Panc1 (cell line): ENCODE data around the gene NCAM1. TPM values are rescaled to one million over a fixed set of nuclear protein-coding genes. Genes with fewer than 3 reads are reported as not detected.

Experiments used
- ATAC-seq: fragments of 200-7000 bp; cut with Tn5 transposase; 2 replicates; pipeline ENCODE4 v1.9.1; 2020; ENCODE audit warnings: mild to moderate bottlenecking, moderate library complexity
- BruUV-seq: library from RNA; stranded (reverse); fragments of 400-500 nt; replicated peaks from 2 replicates; lab custom pipeline; 2021; lab: Mats Ljungman, UMichigan
- CTCF ChIA-PET: fragments of 300-600 bp; sonication (Branson Sonifier 250); formaldehyde crosslinking; loops from one replicate; lab custom pipeline; 2022; ENCODE audit warnings: antibody characterized with exemption; lab: Charles Lee
- POLR2A ChIA-PET: fragments of 300-600 bp; sonication (Branson Sonifier 250); formaldehyde crosslinking; loops from one replicate; lab custom pipeline; 2022; ENCODE audit warnings: antibody characterized with exemption; lab: Charles Lee
- DNase-seq: peaks from one replicate; pipeline ENCODE4 v3.0.0-alpha.2; 2010; ENCODE audit warnings: low read depth, low spot score
- H3K27ac ChIP-seq: 2 replicates; pipeline ENCODE4 v1.5.1; 2011; ENCODE audit warnings: mild to moderate bottlenecking, low read length, inconsistent platforms
- H3K27me3 ChIP-seq: fragments of 200-500 bp; sonication (Bioruptor generic); 2 replicates; pipeline ENCODE4 v1.6.0; 2014; ENCODE audit warnings: low read length, inconsistent platforms; ENCODE audit not compliant: control insufficient read depth, insufficient read depth
- H3K36me3 ChIP-seq: fragments of 200-500 bp; sonication (Bioruptor generic); 2 replicates; pipeline ENCODE4 v1.5.1; 2014; ENCODE audit warnings: inconsistent platforms, mild to moderate bottlenecking, low read length, moderate library complexity; ENCODE audit not compliant: control insufficient read depth, insufficient read depth
- H3K4me1 ChIP-seq: 2 replicates; pipeline ENCODE4 v1.5.1; 2011; ENCODE audit warnings: inconsistent platforms, mild to moderate bottlenecking, low read length, moderate library complexity; ENCODE audit not compliant: control insufficient read depth, insufficient read depth
- H3K4me3 ChIP-seq, 2 experiments: 2 replicates each; pipeline ENCODE4 v1.5.1; 2011 to 2012; ENCODE audit warnings: low read depth in 2 of 2, low read length in 2 of 2, mild to moderate bottlenecking in 2 of 2, inconsistent platforms in 1 of 2, moderate library complexity in 1 of 2
- H3K9me3 ChIP-seq: fragments of 200-500 bp; sonication (Bioruptor generic); 2 replicates; pipeline ENCODE4 v1.5.1; 2014; ENCODE audit warnings: low read depth, mild to moderate bottlenecking, inconsistent platforms, low read length, moderate library complexity; ENCODE audit not compliant: control insufficient read depth, insufficient read depth
- POLR2AphosphoS5 ChIP-seq: IDR thresholded peaks from 2 replicates; pipeline ENCODE4 v1.6.1; 2012; ENCODE audit warnings: mild to moderate bottlenecking, low read depth, low read length, moderate library complexity
- SIN3A ChIP-seq: IDR thresholded peaks from 2 replicates; pipeline ENCODE4 v1.6.1; 2012; ENCODE audit warnings: low read depth, mild to moderate bottlenecking, low read length, moderate library complexity, borderline replicate concordance; ENCODE audit not compliant: insufficient read depth
- TCF7L2 ChIP-seq: IDR thresholded peaks from 2 replicates; pipeline ENCODE4 v1.6.1; 2011; ENCODE audit warnings: mild to moderate bottlenecking, low read depth, low read length, inconsistent platforms
- in situ Hi-C: cut with HindIII; loops from 2 replicates; pipeline ENCODE4 v1.10.0; 2016; ENCODE audit warnings: low sequenced_read_pairs, low pct_unique_long_range_greater_than_20kb
- intact Hi-C: fragments of 100-400 bp; cut with micrococcal nuclease; formaldehyde crosslinking; loops from one replicate; pipeline ENCODE4 v1.10.0; 2022; ENCODE audit not compliant: unreplicated experiment
- total RNA-seq: library from RNA; stranded (reverse); gene quantifications from one replicate; pipeline ENCODE4 v1.2.1, GENCODE V29; 2021; ENCODE audit not compliant: unreplicated experiment
- TF ChIP-seq, protein P1 (sequence below): fragments of 450-650 bp; IDR thresholded peaks from 2 replicates; pipeline ENCODE4 v1.5.1; 2017; ENCODE audit warnings: mild to moderate bottlenecking
- TF ChIP-seq, protein P2 (sequence below), 2 experiments: IDR thresholded peaks; 2 replicates each; pipeline ENCODE4 v1.6.1; 2011 to 2012; ENCODE audit warnings: low read depth in 2 of 2, control low read depth in 1 of 2, low read length in 1 of 2, mild to moderate bottlenecking in 1 of 2, moderate library complexity in 1 of 2; ENCODE audit not compliant: insufficient read depth in 1 of 2

NCAM1 gene
- total RNA-seq, 1 experiment from 2014 or later: 0.18 TPM

DNA sequence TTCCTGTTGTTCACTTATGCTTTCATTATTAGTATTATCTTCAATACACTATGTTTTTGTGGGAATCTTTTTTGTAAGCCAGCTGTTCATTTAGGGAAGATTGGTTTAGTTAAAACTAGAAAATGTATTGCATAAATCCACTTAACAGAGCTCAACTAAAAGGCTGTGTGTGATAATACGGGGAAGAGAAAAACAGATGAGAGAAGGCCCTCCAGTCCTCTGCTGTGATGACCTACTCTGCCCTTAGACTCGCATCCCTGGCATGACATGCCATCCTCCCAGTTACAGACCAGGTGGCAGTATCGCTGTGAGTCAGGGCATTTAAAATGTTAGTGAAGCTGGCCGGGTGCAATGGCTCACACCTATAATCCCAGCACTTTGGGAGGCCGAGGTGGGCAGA lies 179.8 kb downstream of the NCAM1 start:
- BruUV-seq: no TSS peak
- Histone ChIP-seq H3K27ac (no peak overlapping the region), H3K27me3 (peaks cover 21% of the 10 kb centered on the region), H3K36me3 (no peaks in the 10 kb centered on the region), H3K9me3 (no peaks in the 10 kb centered on the region), H3K4me1 (no peaks in the 10 kb centered on the region), H3K4me3 (no peak overlapping the region)
- no peak for DNase-seq
- CTCF ChIA-PET: no interaction called here
- POLR2A ChIA-PET: no interaction called here
- no peak for ATAC-seq
- TF ChIP-seq, protein P1, sequence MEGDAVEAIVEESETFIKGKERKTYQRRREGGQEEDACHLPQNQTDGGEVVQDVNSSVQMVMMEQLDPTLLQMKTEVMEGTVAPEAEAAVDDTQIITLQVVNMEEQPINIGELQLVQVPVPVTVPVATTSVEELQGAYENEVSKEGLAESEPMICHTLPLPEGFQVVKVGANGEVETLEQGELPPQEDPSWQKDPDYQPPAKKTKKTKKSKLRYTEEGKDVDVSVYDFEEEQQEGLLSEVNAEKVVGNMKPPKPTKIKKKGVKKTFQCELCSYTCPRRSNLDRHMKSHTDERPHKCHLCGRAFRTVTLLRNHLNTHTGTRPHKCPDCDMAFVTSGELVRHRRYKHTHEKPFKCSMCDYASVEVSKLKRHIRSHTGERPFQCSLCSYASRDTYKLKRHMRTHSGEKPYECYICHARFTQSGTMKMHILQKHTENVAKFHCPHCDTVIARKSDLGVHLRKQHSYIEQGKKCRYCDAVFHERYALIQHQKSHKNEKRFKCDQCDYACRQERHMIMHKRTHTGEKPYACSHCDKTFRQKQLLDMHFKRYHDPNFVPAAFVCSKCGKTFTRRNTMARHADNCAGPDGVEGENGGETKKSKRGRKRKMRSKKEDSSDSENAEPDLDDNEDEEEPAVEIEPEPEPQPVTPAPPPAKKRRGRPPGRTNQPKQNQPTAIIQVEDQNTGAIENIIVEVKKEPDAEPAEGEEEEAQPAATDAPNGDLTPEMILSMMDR: no peak
- TF ChIP-seq POLR2AphosphoS5 (no peak), SIN3A (no peak), TCF7L2 (no peak)
- TF ChIP-seq, protein P2, sequence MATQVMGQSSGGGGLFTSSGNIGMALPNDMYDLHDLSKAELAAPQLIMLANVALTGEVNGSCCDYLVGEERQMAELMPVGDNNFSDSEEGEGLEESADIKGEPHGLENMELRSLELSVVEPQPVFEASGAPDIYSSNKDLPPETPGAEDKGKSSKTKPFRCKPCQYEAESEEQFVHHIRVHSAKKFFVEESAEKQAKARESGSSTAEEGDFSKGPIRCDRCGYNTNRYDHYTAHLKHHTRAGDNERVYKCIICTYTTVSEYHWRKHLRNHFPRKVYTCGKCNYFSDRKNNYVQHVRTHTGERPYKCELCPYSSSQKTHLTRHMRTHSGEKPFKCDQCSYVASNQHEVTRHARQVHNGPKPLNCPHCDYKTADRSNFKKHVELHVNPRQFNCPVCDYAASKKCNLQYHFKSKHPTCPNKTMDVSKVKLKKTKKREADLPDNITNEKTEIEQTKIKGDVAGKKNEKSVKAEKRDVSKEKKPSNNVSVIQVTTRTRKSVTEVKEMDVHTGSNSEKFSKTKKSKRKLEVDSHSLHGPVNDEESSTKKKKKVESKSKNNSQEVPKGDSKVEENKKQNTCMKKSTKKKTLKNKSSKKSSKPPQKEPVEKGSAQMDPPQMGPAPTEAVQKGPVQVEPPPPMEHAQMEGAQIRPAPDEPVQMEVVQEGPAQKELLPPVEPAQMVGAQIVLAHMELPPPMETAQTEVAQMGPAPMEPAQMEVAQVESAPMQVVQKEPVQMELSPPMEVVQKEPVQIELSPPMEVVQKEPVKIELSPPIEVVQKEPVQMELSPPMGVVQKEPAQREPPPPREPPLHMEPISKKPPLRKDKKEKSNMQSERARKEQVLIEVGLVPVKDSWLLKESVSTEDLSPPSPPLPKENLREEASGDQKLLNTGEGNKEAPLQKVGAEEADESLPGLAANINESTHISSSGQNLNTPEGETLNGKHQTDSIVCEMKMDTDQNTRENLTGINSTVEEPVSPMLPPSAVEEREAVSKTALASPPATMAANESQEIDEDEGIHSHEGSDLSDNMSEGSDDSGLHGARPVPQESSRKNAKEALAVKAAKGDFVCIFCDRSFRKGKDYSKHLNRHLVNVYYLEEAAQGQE (IDR thresholded peaks at IDR 0.05; ENCODE audit: insufficient read depth in 1 of 2, low read depth in 2 of 2, low read length in 1 of 2): no peak
- in situ Hi-C loops: no loop called here
- intact Hi-C loops: no loop called here

DNA sequence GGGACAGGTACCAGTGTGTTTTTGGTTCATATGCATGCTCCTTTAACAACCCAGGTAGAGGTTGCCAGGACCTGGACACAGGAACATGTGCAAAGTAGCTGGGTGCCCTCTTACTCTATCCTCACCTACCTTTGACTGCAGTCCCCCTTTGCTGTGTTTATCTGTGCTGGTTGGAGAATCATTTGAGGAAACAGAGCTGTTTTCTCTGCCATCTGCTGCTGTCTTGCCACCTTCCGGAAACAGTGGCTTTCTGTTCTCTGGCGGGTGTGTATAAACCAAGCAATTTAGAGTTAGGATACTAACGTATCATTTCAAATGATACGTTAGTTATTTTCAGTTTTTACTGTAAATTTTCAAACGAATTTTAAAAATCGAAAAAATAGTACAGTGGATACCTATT lies 181.3 kb downstream of the NCAM1 start:
- Histone ChIP-seq H3K4me3 (no peak overlapping the region), H3K27ac (no peak overlapping the region), H3K4me1 (no peaks in the 10 kb centered on the region), H3K27me3 (peaks cover 14% of the 10 kb centered on the region), H3K9me3 (no peaks in the 10 kb centered on the region), H3K36me3 (no peaks in the 10 kb centered on the region)
- ChIA-PET CTCF (no interaction called here), POLR2A (no interaction called here)
- no peak for ATAC-seq
- DNase-seq: no peak
- intact Hi-C loops: no loop called here
- no TSS peak for BruUV-seq
- in situ Hi-C loops: no loop called here
- TF ChIP-seq TCF7L2 (no peak), POLR2AphosphoS5 (no peak), SIN3A (no peak)
- TF ChIP-seq, protein P1: no peak
- TF ChIP-seq, protein P2 (IDR thresholded peaks at IDR 0.05; ENCODE audit: insufficient read depth in 1 of 2, low read depth in 2 of 2, low read length in 1 of 2): no peak
